ENCODE data around the gene ORMDL3.
"Not testable (repeated sequence)": the region's sequence is repeated elsewhere in the genome, so short reads cannot be mapped to it uniquely, and the experiment has no call there.

The ORMDL3 gene

DNA sequence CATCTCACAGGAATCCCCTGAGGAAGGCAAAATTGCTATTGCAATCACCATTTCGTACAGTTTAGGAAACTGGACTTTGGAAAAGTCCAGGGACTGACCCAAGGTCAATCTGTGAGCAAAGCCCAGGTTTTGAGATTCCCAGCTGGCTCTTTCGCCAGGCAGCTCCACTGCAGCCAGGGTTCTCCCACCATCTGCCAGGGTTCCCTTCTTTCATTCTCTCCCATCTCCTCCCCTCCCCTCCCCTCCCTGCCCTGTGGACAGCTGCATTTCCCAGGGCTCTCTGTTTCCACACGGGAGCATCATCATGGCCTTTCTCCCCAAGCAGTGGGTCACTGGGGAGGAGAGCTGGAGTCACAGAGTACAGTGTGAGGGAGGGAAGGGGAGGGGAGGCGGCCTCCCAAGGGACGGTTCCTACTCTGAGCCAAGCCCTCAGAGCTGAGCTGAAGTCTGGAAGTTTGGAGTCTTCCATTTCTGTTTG, 23.5 kb upstream of the ORMDL3 start:
- DNase-seq, result no peak

DNA sequence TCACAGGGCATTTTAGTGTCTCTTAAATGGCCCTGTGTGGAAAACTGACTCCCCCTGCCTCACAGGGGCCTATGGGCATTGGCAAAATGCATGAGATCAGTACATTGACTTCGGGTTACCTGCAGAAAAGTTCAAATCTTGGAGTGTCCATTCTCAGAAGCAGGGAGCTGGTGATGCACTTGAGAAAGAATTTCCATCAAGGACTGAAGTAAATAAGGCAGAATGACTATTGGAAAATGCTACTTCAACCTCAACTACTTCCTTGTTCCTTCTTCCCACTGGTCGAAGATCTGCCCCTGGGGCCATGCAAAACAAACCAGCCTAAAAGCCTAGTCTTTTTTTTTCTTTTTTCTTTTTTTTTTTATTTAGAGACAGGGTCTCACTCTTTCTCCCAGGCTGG, 21.6 kb upstream of the ORMDL3 start:
- DNase-seq, result no peak

DNA sequence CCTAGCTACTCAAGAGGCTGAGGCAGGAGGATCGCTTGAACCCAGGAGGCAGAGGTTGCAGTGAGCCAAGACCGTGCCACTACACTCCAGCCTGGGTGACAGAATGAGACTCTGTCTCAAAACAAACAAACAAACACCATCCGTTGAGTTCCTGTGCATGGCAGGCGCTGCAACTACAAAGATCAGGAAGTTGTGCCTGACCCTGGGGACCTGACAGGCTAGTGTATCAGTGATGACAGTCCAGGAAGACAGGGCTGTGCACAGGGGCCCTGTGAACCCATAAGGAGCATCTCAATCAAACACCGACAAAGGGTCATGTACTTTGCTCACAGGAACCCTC, 21.1 kb upstream of the ORMDL3 start:
- not testable (repeated sequence) for DNase-seq

DNA sequence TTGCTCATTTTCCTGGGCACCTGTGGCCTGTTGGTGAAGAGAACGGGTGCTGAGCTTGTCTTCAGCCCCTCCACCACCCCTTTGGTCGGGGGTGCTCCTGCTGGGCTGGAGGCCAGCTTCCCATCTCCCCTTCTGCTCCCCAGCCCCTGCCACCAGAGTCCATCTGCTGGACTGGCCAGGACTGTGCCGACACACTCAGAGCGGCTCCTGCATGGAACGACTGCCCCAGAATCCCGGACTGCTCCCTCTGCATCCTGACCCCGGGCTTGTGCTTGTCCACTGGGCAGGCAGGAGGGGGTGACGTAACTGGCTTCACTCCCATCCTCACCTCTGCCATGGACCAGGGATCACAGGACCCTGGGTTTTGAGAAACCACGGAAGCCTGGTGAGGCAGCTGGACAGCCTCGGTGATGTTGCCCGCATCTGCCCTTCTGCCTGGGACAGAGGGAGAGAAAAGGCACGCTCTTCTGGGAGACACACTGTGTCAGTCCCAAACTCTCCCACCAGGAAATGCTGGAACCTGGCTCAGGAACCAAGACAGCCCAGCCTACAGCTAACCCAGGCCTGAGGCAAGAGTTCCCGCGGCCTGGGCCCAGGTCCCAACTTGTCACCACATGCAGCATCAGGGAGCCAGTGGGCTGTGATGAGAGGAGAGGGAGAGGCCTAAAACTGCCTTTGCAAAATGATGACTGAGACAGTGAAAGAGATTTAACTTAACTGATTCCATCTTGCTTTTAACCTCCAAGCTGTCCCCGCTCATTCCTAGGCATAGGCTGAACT, 19.3 kb upstream of the ORMDL3 start:
- no peak for DNase-seq

DNA sequence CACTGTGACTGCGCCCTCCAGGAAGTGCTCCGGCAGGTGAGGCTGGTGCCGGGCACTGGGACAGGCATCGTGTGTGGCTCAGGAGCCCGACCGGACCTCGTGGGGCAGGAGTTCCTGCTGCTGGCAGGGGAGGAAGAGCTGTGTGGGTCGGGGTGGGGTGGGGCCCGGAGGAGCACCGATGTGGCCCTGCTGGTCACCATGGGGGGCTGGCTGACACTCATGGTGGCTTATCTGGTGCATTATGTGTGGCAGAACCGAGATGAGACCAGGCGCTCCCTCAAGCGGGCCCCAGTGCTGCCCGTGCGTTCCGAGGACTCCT, 17.0 kb upstream of the ORMDL3 start:
- DNase-seq, result no peak

DNA sequence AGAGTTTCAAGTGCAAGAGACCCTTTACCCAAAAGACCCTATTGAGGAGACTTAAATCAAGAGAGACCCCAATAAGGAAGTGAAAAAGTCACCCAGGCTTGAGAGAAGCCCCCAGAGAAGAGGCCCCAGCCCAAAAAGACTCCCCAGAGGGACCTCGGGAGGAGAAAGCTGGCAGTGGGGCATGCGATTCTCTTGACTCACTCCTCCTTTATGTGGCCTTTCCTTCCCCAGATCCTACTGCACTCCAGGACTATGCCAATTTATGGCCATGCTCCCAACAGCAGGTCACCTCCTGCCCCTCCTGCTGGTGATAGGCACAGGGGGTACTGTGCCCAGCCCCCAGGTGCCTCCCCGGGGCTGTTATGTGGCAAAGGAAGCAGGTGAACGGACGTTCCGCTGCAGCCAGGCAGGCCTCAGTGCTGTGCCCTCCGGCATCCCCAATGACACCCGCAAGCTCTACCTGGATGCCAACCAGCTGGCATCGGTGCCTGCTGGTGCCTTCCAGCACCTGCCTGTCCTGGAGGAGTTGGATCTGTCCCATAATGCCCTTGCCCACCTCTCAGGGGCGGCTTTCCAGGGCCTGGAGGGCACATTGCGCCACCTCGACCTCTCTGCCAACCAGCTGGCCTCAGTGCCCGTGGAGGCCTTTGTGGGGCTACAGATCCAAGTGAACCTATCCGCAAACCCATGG, 16.4 kb upstream of the ORMDL3 start:
- no peak for DNase-seq

DNA sequence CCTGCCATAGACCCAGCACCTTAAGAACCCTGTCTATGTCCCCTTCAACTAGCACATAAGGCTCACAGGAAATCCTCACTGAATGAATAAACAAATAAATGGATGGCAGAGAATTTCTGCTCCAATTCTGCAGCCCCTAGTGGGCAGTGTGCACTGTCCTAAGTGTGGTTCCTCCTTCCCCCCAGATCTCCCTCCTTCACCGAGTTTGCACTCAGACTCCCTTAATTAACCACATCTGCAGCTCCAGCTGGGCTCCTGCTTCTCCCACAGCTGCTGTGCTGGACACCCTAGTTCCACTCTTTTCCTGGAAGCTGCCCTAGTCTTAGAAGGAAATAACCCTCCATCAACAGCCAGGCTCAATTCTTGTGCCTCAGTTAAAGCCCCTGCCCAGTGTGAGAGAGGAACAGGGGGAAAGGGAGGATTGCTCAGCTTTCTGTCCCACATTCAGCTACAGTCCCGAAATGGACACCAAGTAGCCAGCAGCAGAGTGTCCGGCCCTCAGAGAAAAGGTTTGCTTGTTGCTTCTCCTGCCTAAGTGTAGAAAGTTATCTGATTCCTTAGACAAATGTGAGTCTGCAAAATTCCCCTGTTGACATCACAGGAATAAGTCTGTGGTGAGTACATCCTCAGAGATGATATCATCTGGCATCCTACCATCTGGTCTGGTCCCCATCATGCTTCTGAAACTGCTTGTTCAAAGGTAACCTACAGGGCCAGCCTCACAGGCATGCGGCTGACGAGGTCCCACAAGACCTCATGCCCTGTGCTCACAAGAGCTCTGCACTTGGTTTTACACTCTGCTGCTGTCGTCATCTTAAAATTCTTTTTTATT, 12.4 kb upstream of the ORMDL3 start:
- no peak for DNase-seq

DNA sequence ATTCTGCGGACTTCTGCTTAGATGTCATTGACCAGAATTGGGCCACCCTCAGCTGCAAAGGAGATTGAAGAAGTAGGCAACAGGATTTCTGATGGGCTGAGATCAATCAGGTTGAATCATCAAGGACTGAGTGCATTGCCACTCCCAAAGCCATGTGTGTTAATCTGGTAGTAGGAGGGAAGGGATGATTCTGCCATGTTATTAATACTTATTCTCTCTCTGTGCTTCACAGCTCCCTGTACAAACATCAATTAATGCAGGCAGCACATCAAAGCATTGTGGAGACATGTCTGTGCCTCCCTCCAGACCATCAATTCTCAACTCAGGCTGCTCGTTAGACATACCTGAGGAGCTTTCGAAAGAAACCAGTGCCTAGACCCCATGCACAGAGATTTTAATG, 11.7 kb upstream of the ORMDL3 start:
- no peak for DNase-seq

DNA sequence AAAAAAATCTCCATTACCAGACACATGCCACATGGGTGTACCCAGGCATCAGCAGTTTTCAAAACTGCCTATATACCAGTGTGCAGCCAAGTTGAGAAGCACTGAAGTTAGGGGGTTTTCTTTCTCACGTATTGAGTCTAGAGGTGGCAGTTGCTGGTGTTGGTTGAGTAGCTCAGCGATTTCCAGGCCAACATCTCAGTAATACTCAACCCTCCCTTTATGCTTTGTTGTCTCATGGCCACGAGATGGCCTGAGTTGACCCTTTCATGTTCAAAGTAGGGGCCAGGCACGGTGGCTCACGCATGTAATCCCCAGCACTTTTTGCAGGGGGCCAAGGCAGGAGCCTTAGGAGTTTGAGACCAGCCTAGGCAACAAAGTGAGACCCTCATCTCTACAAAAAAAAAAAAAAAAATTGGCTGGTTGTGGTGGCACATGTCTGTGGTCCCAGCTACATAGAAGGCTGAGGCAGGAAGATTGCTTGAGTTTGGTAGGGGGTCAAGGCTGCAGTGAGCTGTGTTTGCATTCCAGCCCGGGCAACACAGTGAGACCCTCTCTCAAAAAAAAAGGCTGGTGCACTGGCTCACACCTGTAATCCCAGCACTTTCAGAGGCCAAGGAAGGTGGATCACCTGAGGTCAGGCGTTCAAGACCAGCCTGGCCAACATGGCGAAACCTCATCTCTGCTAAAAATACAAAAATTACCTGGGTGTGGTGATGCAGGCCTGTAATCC, 10.9 kb upstream of the ORMDL3 start:
- no peak for DNase-seq

DNA sequence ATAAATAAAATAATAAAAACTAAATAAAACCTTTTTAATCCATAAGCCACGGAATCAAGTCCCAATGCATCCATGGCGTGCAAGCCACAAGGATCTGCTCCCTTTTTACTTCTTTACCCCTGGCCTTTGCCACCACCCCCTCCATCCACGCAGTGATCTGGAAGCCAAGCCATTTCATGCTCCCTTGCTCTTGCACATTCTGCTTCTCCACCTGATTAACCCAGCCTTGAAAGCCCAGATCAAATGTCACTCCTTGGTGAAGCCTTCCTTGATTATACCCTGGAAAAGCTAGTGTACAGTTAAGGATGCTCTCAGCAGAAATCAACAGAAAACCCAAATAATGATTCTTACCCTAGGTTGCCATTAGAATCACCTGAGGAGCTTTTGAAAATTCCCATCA, 10.0 kb upstream of the ORMDL3 start:
- no peak for DNase-seq

DNA sequence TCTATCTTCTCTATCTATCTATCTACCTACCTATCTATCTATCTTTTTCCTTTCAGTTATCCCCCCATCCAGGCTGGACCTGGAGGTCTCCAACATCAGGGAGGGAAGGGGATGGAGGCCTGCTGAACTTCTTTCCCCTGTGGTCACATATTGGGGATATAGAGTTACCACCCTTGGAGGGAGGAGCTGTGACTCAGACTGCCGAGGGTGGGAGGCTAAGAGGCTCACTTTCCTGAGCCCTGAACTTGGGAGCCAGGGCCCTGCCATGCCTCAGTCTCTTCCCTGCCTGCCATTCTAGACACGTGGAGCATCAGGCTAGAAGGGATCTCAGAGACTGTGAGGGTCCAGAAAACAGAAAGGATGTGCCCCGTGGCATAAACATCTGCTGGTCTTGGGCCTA, 8.5 kb upstream of the ORMDL3 start:
- DNase-seq, result no peak

DNA sequence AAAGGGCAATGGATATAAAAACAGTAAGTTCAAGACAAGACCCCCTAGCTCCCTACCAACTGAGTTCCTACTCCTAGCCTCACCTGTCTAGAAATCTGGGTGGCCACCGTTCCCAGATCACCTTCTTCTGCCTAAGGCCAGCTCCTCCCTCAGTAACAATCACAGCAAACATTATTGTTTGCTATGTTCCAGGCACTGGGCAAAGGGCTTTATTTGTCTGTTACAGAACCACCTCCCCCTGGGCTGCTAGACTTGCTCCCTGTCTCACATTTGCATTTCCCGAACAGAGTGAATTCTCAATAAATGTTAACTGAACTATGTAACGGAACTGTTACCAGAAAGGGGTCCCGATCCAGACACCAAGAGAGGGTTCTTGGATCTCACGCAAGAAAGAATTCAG, 6.9 kb upstream of the ORMDL3 start:
- DNase-seq, result no peak

DNA sequence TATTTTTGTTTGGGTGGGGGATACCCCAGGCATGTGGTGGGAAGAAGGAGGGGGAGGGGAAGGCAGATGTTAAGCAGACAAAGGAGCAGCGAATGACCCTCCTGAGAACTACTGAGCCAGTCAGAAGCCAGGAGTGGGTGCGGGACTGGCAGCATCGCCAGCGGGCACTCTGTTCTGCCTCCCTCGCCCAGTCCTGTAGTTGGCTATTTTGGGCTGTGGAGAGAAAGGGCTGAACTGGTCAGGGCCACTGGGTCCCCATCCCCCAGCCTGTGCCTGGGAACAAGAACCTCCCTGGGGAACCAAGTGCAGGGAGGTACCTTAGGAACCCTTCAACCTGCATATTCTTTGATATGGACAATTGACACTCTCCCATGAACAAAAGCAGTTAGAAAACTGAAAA, 6.5 kb upstream of the ORMDL3 start:
- DNase-seq, result no peak

DNA sequence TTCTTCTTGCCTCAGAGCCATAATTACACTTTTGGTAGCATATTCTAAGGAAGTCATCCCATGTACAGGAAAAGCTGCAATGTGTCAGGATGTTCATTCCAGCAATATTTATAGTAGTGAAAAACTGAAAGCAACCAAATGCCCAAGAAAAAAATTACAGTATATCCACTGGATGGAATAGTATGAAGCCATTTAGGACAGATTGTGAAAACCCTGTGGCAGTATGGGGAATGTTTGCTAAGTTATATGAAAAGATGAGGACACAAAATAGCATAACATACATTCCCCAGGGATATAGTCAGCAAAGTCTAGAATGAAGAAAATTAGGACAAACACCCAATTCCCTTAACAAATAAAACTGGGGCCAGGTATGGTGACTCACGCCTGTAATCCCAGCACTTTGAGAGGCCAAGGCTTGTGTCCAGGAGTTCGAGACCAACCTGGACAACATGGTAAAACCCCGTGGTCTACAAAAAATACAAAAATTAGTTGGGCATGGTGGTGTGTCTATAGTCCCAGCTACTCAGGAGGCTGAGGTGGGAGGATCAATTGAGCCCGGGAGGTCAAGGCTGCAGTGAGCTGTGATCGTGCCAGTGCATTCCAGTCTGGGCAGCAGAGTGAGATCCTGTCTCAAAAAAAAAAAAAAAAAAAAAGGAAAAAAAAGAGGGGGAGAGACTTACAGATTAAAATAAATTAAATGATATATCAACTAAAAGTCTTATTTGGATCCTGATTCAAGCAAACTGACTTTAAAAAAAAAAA, 2.4 kb upstream of the ORMDL3 start:
- DNase-seq, result no peak

DNA sequence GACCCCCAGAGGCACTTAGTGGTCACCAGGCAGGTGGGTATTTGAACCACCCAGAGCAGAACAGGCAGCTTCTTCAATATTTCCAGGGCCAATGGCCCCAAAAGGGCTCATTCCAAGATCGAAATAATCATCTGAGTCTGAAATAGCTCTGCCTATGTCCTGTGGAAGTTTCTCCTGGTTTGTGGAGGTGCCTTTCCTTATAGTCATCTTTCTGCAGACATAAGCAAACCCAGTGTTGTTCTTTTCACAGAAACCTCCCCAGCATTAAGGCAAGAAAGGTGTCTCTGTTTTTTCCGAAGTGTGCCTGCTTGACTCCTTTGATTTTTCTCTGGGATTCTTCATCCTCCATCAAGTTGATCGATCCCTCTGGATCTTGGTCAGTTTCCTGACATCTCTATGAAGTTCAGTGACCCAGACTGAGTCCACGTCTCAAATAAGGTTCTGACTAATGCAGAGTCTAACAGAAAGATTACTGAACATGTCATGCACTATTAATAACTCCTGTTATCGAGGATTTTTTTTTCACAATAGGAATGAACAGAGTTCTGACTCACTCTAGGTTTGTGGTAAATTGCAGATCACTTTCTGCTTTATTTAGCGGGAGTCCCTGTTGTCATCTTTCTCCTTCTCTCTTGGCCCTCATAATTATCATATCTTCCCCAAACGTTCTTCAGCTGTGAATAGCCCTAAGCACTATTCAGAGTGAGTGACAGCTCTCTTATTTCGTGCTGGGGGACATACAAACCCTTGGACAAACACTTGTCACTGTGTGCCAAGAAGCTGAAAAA, 1.7 kb upstream of the ORMDL3 start:
- DNase-seq, result peak in 2 of 58 donors; percentile 3 to 20

DNA sequence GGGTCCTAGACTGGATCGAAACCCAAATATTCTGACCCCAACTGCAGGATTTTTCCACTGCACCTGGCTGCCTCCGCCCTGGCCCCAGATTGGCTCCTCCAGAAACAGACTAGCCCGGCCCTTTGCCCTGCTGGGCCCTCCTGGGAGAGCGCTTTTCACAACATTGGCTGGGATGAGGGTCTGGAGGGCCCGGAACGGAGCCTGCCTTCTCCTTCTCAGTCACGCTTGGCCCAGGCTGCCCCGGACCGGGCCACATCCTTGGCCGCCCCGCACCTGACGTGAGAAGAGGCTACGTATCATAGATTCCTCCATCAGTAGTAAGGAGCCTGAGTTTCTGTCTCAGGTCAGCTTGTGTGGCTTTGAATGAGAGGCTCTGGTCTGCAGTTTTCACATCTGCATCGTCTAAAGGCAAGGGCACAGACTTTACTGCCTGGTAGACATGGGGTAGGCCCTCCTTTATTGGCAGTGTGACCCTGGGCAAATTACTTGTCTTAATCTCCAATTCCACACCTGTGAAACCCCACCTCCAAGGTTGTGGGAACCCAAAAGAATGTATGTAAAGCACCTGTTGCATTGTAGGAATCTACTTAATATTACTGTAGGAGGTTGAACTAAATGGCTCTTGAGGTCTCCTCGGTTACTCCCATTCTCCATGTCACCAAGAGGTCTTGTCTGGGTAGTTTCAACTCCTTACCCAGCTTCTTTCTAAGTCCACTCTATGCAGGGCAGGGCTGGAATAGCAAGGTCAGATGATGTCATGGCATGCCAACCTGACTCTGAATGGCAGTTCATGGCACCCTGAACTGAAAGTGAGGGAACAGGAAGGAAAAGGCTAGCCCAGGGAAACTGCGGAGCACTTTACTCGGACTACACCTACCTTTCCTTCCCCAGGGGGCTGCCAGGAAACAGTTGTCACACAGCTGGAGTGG, 792 bp upstream of the ORMDL3 start:
- peak in 12 of 58 donors; percentile 8 to 57 (median 45) for DNase-seq

DNA sequence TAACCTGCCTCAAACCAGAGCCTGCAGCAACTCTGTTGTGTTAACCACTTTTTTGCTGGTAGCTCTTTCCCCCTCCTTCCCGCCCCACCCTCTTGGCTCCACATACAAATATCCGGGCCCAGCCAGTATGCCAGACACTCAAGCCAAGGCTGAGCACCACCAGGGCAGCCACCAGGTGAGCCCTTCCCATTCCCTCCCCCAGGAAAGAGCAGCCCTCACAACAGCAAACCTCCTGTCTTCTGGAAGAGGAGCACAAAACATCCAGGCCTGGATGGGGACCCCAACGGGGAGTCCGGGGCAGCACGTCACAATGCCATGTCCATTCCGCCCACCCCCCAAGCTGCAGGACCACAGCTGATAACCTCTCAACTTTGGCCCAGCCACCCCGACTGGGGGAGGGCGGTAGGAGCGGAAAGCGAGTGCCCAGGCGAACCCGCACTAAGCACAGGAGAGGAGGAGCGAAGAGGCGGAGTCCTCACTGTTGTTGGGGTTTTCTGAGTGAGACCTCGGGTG, 757 bp downstream of the ORMDL3 start:
- peak in 5 of 58 donors; percentile 7 to 54 (median 37) for DNase-seq

DNA sequence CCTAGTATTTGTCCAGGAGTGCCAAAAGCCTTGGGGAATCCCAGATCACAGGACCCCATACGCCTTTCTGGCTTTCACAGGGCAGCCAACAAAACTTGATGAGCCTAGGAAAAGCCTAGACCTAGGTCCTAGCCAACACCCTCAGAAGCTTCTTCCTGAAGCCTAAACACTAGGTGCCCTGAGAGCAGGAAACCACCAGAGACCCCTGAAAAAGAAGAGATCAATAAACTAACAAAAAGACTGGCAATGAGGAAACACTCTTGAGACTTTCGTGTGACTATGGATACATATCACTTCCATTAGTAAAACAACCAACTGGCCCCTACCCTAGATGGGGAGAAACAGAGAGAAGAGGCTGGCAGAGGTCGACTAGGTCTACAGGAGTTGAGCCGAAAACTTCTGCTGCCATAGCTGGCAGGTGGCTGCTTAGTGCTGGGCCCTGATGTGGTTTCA, 1.2 kb downstream of the ORMDL3 start:
- DNase-seq, result no peak

All from anterior cingulate cortex (tissue), 58 donors.